SH-SY5Y (cell line): Measurements from ENCODE around the gene CYB5R2.

Source experiments
- GATA2 ChIP-seq: IDR thresholded peaks from 2 replicates; pipeline ENCODE4 v1.6.1; 2011; ENCODE audit warnings: mild to moderate bottlenecking, low read depth, low read length
- GATA3 ChIP-seq: IDR thresholded peaks from 2 replicates; pipeline ENCODE4 v1.6.1; 2011; ENCODE audit warnings: low read depth, mild to moderate bottlenecking, low read length, moderate library complexity

GRCh38 chr11:7632211-7632610, 41.1 kb downstream of the CYB5R2 start:
- TF ChIP-seq GATA2 (no peak), GATA3 (no peak)
